IMR-90 (cell line): ENCODE results near the gene SPACDR. TPM values are rescaled to one million over a fixed set of nuclear protein-coding genes. Genes with fewer than 3 reads are reported as not detected.

ENCODE experiments used
- ATAC-seq: fragments of 200-7000 bp; cut with Tn5 transposase; 2 replicates; pipeline ENCODE4 v1.9.1; 2020; ENCODE audit warnings: low read depth, mild to moderate bottlenecking, moderate library complexity
- BruUV-seq: library from RNA; stranded (reverse); fragments of 400-500 nt; replicated peaks from 2 replicates; lab custom pipeline; 2021; lab: Mats Ljungman, UMichigan
- CTCF ChIA-PET: fragments of 300-600 bp; formaldehyde crosslinking; extraction: SDS; loops from one replicate; lab custom pipeline; 2021; ENCODE audit warnings: antibody characterized with exemption; lab: Yijun Ruan, JAX
- POLR2A ChIA-PET: fragments of 300-600 bp; sonication (Branson Sonifier 250); formaldehyde crosslinking; loops from one replicate; lab custom pipeline; 2022; ENCODE audit warnings: antibody characterized with exemption; ENCODE audit not compliant: unreplicated experiment; lab: Charles Lee
- DNase-seq: peaks from one replicate; pipeline ENCODE4 v3.0.0; 2013
- H2AFZ ChIP-seq: replicated peaks from 2 replicates; pipeline ENCODE3; 2013; ENCODE audit warnings: low read length, mild to moderate bottlenecking; ENCODE audit not compliant: poor library complexity
- H2AK5ac ChIP-seq: 2 replicates; pipeline ENCODE4 v1.6.1; 2013; ENCODE audit warnings: low read depth, low read length, inconsistent platforms
- H2AK9ac ChIP-seq: replicated peaks from 2 replicates; pipeline ENCODE3; 2013; ENCODE audit warnings: mild to moderate bottlenecking, low read depth, low read length, moderate library complexity; ENCODE audit not compliant: poor library complexity
- H2BK120ac ChIP-seq: 2 replicates; pipeline ENCODE4 v1.6.1; 2013; ENCODE audit warnings: low read depth, low read length, inconsistent platforms
- H2BK15ac ChIP-seq: 3 replicates; pipeline ENCODE4 v1.6.1; 2013; ENCODE audit warnings: low read depth, low read length, inconsistent platforms
- H2BK20ac ChIP-seq: 2 replicates; pipeline ENCODE4 v1.6.1; 2013; ENCODE audit warnings: low read depth, mild to moderate bottlenecking, inconsistent platforms, low read length, moderate library complexity
- H2BK5ac ChIP-seq: 2 replicates; pipeline ENCODE4 v1.6.1; 2013; ENCODE audit warnings: mild to moderate bottlenecking, low read depth, low read length, inconsistent platforms; ENCODE audit not compliant: poor library complexity, severe bottlenecking
- H3K14ac ChIP-seq: replicated peaks from 2 replicates; pipeline ENCODE4 v1.6.1; 2013; ENCODE audit warnings: low read depth, low read length, inconsistent platforms
- H3K18ac ChIP-seq: 2 replicates; pipeline ENCODE4 v1.6.1; 2013; ENCODE audit warnings: low read depth, low read length, control low read depth
- H3K23ac ChIP-seq: 2 replicates; pipeline ENCODE4 v1.6.1; 2013; ENCODE audit warnings: low read depth, low read length, inconsistent platforms
- H3K27ac ChIP-seq: 2 replicates; pipeline ENCODE4 v1.5.1; 2013; ENCODE audit warnings: mild to moderate bottlenecking, control low read depth, low read length; ENCODE audit not compliant: insufficient read depth
- H3K27me3 ChIP-seq: 2 replicates; pipeline ENCODE4 v1.6.1; 2013; ENCODE audit warnings: low read length; ENCODE audit not compliant: control insufficient read depth, insufficient read depth
- H3K36me3 ChIP-seq: 2 replicates; pipeline ENCODE4 v1.6.1; 2013; ENCODE audit warnings: low read length, mixed read lengths; ENCODE audit not compliant: control insufficient read depth, insufficient read depth
- H3K4ac ChIP-seq: 2 replicates; pipeline ENCODE4 v1.6.1; 2013; ENCODE audit warnings: low read depth, low read length, inconsistent platforms
- H3K4me1 ChIP-seq: 2 replicates; pipeline ENCODE4 v1.6.1; 2013; ENCODE audit warnings: low read length, mixed read lengths; ENCODE audit not compliant: control insufficient read depth, insufficient read depth
- H3K4me2 ChIP-seq: 2 replicates; pipeline ENCODE4 v1.6.1; 2013; ENCODE audit warnings: low read depth, mild to moderate bottlenecking, control low read depth, low read length, moderate library complexity
- H3K4me3 ChIP-seq: 2 replicates; pipeline ENCODE4 v1.5.1; 2013; ENCODE audit warnings: low read depth, mild to moderate bottlenecking, control low read depth, low read length, moderate library complexity; ENCODE audit not compliant: insufficient read depth
- H3K56ac ChIP-seq: 2 replicates; pipeline ENCODE4 v1.6.1; 2013; ENCODE audit warnings: low read length, inconsistent platforms; ENCODE audit not compliant: insufficient read depth; ENCODE audit errors: extremely low read depth
- H3K79me1 ChIP-seq, 2 experiments: 2 replicates each; pipeline ENCODE4 v1.6.1; 2013; ENCODE audit warnings: low read length in 2 of 2, inconsistent platforms in 1 of 2, low read depth in 1 of 2
- H3K9ac ChIP-seq: 2 replicates; pipeline ENCODE4 v1.6.1; 2013; ENCODE audit warnings: low read depth, low read length, control low read depth
- H3K9me1 ChIP-seq: 2 replicates; pipeline ENCODE4 v1.6.1; 2013; ENCODE audit warnings: low read length, inconsistent platforms; ENCODE audit not compliant: insufficient read depth
- H3K9me3 ChIP-seq: 2 replicates; pipeline ENCODE4 v1.6.1; 2013; ENCODE audit warnings: low read length; ENCODE audit not compliant: control insufficient read depth, insufficient read depth
- H4K20me1 ChIP-seq: 2 replicates; pipeline ENCODE4 v1.6.1; 2013; ENCODE audit warnings: low read length, inconsistent platforms; ENCODE audit not compliant: insufficient read depth
- H4K5ac ChIP-seq: 2 replicates; pipeline ENCODE4 v1.6.1; 2013; ENCODE audit warnings: mild to moderate bottlenecking, low read depth, low read length, control low read depth
- H4K8ac ChIP-seq, 2 experiments: 2 replicates each; pipeline ENCODE4 v1.6.1; 2013; ENCODE audit warnings: low read depth in 2 of 2, low read length in 2 of 2, control low read depth in 1 of 2, inconsistent platforms in 1 of 2
- H4K91ac ChIP-seq: 2 replicates; pipeline ENCODE4 v1.6.1; 2013; ENCODE audit warnings: low read depth, low read length, inconsistent platforms; ENCODE audit not compliant: insufficient read depth
- BHLHE40 ChIP-seq: fragments of 150-350 bp; IDR thresholded peaks from 2 replicates; pipeline ENCODE4 v1.6.1; 2016; ENCODE audit warnings: mild to moderate bottlenecking, low read depth, low read length
- CEBPB ChIP-seq: IDR thresholded peaks from 2 replicates; pipeline ENCODE4 v1.6.1; 2012; ENCODE audit warnings: low read depth, low read length, improper control_type of control experiment
- CTCF ChIP-seq: conservative IDR thresholded peaks from 2 replicates; pipeline ENCODE4 v1.5.1; 2012; ENCODE audit warnings: mild to moderate bottlenecking, low read depth, low read length, improper control_type of control experiment
- ELK1 ChIP-seq: fragments of 150-350 bp; IDR thresholded peaks from 2 replicates; pipeline ENCODE4 v1.6.1; 2016; ENCODE audit warnings: low read depth, mild to moderate bottlenecking, low read length, moderate library complexity, borderline replicate concordance
- MAFK ChIP-seq: IDR thresholded peaks from 2 replicates; pipeline ENCODE4 v1.6.1; 2012; ENCODE audit warnings: low read depth, low read length, improper control_type of control experiment
- MAZ ChIP-seq: IDR thresholded peaks from 2 replicates; pipeline ENCODE4 v1.6.1; 2012; ENCODE audit warnings: low read depth, mild to moderate bottlenecking, low read length, improper control_type of control experiment, moderate library complexity, borderline replicate concordance
- NFE2L2 ChIP-seq: fragments of 150-350 bp; IDR thresholded peaks from 2 replicates; pipeline ENCODE4 v1.6.1; 2016; ENCODE audit warnings: low read depth, mild to moderate bottlenecking, low read length
- POLR2A ChIP-seq: IDR thresholded peaks from 2 replicates; pipeline ENCODE4 v1.6.1; 2012; ENCODE audit warnings: mild to moderate bottlenecking, low read depth, low read length
- RAD21 ChIP-seq: IDR thresholded peaks from 2 replicates; pipeline ENCODE4 v1.6.1; 2012; ENCODE audit warnings: low read length, improper control_type of control experiment
- RCOR1 ChIP-seq: IDR thresholded peaks from 2 replicates; pipeline ENCODE4 v1.6.1; 2012; ENCODE audit warnings: mild to moderate bottlenecking, low read length, improper control_type of control experiment; ENCODE audit not compliant: insufficient replicate concordance
- RFX5 ChIP-seq: IDR thresholded peaks from 2 replicates; pipeline ENCODE4 v1.8.0; 2012; ENCODE audit warnings: low read depth, mild to moderate bottlenecking, low read length, moderate library complexity
- WGBS, 2 experiments: methylation state at CpG; one replicate each; pipeline versions ENCODE4 v1.1.5 to v1.1.7; 2013; ENCODE audit warnings: missing lambda C conversion rate in 2 of 2; ENCODE audit not compliant: insufficient read length in 1 of 2; ENCODE audit errors: extremely low coverage in 2 of 2; 5-methylcytosine and 5-hydroxymethylcytosine counted together
- dilution Hi-C: fragments of 300-500 bp; cut with HindIII; formaldehyde crosslinking; loops from one replicate; pipeline ENCODE4 v1.14.3; 2018; ENCODE audit warnings: low sequenced_read_pairs; ENCODE audit not compliant: unreplicated experiment
- in situ Hi-C: fragments of 300-500 bp; cut with MboI; formaldehyde crosslinking; loops from 3 replicates; pipeline ENCODE4 v1.14.3; 2019; ENCODE audit warnings: low sequenced_read_pairs, inconsistent platforms, mixed read lengths
- intact Hi-C: fragments of 100-400 bp; cut with micrococcal nuclease; formaldehyde crosslinking; loops from 2 replicates; pipeline ENCODE4 v1.10.0; 2022
- polyA plus RNA-seq, 3 experiments: library from polyadenylated mRNA; depleted of rRNA; stranded (reverse); fragments of >200 nt; gene quantifications; 2 replicates each; pipeline ENCODE4 v1.2.3, GENCODE V29; 2012; ENCODE audit warnings: low replicate concordance in 1 of 3
- total RNA-seq: library from RNA; depleted of rRNA; stranded (reverse); fragments of >200 nt; gene quantifications from 2 replicates; pipeline ENCODE4 v1.2.3, GENCODE V29; 2012

SPACDR gene
- total and polyA plus RNA-seq, 2 of the 4 experiments (the other 2 are of a cell fraction) = 0.54 to 2.1 TPM

DNA sequence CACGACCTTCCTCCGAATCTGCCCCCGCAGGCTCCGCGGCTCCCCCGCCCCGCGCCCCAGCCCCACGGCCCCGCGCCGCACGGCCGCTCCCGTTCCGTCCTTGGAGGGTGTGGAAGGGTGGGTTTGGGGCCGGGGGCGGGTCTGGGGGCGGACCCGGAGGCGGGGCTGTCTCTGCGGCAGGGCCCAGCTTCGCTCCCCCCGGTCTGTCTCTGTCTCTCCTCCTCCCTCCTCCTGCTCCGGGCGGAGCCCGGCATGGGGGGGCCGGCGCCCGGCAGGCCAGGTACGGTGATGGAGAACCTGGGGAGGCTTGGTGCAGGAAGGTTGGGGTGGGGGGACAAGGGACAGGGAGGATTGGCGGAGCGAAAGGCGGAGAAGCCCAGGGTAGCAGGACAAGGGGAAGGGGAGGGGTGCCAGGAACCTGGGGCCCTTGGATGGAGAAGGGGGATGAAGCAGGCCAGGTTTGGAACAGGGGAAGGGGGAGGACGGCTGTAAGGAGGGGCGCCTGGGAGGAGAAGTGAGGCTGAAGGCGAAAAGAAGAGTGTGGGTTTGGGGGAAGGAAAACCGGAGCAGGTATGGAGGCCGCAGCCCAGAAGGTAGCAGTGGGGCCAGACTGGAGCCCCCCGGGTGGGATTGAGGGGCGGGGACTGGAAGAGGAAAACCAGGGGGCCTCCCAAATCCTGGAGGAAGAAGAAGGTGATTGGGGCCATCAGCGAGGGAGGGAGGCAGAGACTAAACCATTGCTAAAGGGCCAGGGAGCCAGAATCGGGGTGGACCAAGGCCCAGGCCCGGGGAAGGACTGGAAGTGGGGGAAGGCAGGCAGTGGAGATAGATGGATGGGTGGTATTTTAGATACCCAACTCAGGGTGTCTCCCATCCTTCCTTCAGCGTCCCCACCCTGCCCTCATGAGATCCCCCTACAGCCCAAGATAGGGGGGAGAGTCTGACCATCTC is 19.9 kb upstream of the SPACDR start, which contains the start of gene NYAP1:
Gene NYAP1, plus strand, starts transcription at position 206 of the 951 bp plus-strand sequence. CDS start 1,385 bp downstream, outside the sequence.
- intact Hi-C loops = no loop called here
- H3K4me2 ChIP-seq = peak within 1 kb of the TSS; percentile 90
- H3K4ac ChIP-seq = peak within 1 kb of the TSS; percentile 50; the same call in 1 of the 2 replicates
- no peaks in the 10 kb centered on the region for H4K20me1 ChIP-seq
- BruUV-seq = no TSS peak
- ATAC-seq = peak; percentile 70
- no peak within 1 kb of the TSS for H2BK20ac ChIP-seq
- 41% methylated on average over 4 of the region's 45 CpGs; no CpG with 5 or more reads in 1 of the 2 experiments for WGBS, 2 experiments
- no peak within 1 kb of the TSS for H2BK5ac ChIP-seq
- peak within 1 kb of the TSS; percentile 43 for H3K9ac ChIP-seq
- POLR2A ChIA-PET = no interaction called here
- H2BK15ac ChIP-seq = no peak within 1 kb of the TSS; the same call in 1 of the 3 replicates
- peak within 1 kb of the TSS; percentile 73 for H3K4me3 ChIP-seq
- H2AFZ ChIP-seq = peak within 1 kb of the TSS; percentile 96
- peak within 1 kb of the TSS in 1 of 2 experiments; percentile 57; a peak in 2 of 4 replicates for H4K8ac ChIP-seq
- H3K36me3 ChIP-seq = no peaks in the 10 kb centered on the region
- H4K5ac ChIP-seq = no peak within 1 kb of the TSS
- peak within 1 kb of the TSS; percentile 67; the same call in 1 of the 2 replicates for H2AK5ac ChIP-seq
- H3K9me3 ChIP-seq = no peaks in the 10 kb centered on the region
- H3K23ac ChIP-seq = no peak within 1 kb of the TSS
- H3K27ac ChIP-seq = no peak within 1 kb of the TSS; the same call in 1 of the 2 replicates
- no peak within 1 kb of the TSS for H3K18ac ChIP-seq
- peak within 1 kb of the TSS; percentile 90 for H2AK9ac ChIP-seq
- 0 out of 4 replicates have a peak, but pooled peaks cover 0 to 3% of the 10 kb centered on the region in 2 experiments for H3K79me1 ChIP-seq
- TF ChIP-seq MAZ (no peak), MAFK (no peak), RCOR1 (no peak), ELK1 (no peak), CEBPB (no peak), RFX5 (no peak), CTCF (no peak), BHLHE40 (no peak), NFE2L2 (no peak), POLR2A (no peak), RAD21 (no peak)
- no peak within 1 kb of the TSS; the same call in 1 of the 2 replicates for H4K91ac ChIP-seq
- no peak within 1 kb of the TSS for H3K56ac ChIP-seq
- no peak within 1 kb of the TSS for H3K14ac ChIP-seq
- H3K9me1 ChIP-seq = no peaks in the 10 kb centered on the region
- peak; percentile 27 for DNase-seq
- in situ Hi-C loops = loop anchor here (5.0 kb wide), 1 partner anchor 58 kb away; no protein-coding TSS in a partner anchor
- H3K4me1 ChIP-seq = peaks cover 5% of the 10 kb centered on the region
- CTCF ChIA-PET = interaction anchor here (1.3 kb wide), 1 partner anchor 15 kb away, joined by 5 read pairs; no protein-coding TSS in a partner anchor
- no peak within 1 kb of the TSS for H2BK120ac ChIP-seq
- H3K27me3 ChIP-seq = no peaks in the 10 kb centered on the region
- dilution Hi-C loops = no loop called here
